Spleen (tissue), 7 donors: ENCODE measurements around the gene EFNA5.

Source experiments
- POLR2A ChIP-seq, 3 donors: fragments of 450-650 bp; IDR thresholded peaks; one replicate each; pipeline ENCODE4 v1.5.1; 2017; ENCODE audit warnings: antibody characterized with exemption in 3 of 3, mild to moderate bottlenecking in 1 of 3
- TF ChIP-seq, protein P1 (sequence below), 11 experiments: fragments of 200-600 bp in 7 of 11; fragments of 450-650 bp in 4 of 11; sonication (generic) in 4 of 11; IDR thresholded peaks in 8 of 11; conservative IDR thresholded peaks in 3 of 11; 1 replicate in 7 of 11; 2 replicates in 4 of 11; pipeline versions ENCODE4 v1.4.0 to v1.8.0; 2016 to 2021; ENCODE audit warnings: antibody characterized with exemption in 11 of 11, inconsistent platforms in 4 of 11, mild to moderate bottlenecking in 1 of 11
- donor health status: DM: no; HTN: no; CAD: no; lungs with moderate emphysema.
- donor health status: DM: no; HTN: no; CAD: no.
- donor health status: DM: no; HTN: no; CAD: no.

DNA sequence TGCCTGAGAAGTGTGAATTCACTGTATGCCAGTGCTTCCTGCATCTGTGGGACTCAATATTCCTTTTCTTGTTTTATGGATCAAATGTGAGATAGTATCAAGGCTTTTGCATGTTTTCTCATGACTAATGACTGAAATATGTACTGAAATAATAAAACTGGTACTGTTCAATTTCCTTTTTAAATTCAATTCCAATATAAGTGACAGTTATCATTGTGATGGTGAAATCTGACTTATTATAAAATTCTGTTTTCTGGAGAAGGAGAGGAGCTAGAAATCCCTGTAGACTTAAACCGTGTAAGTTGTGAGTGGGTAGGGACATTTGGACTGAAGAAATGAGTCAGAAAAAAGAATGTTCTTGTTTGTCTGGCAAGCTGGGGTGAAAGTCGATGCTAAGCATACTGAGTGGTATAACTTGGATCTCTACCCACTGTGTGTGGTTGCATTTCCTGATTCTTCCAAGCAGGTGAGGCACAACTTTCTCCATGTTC is 245.2 kb downstream of the EFNA5 start:
- TF ChIP-seq, protein P1, sequence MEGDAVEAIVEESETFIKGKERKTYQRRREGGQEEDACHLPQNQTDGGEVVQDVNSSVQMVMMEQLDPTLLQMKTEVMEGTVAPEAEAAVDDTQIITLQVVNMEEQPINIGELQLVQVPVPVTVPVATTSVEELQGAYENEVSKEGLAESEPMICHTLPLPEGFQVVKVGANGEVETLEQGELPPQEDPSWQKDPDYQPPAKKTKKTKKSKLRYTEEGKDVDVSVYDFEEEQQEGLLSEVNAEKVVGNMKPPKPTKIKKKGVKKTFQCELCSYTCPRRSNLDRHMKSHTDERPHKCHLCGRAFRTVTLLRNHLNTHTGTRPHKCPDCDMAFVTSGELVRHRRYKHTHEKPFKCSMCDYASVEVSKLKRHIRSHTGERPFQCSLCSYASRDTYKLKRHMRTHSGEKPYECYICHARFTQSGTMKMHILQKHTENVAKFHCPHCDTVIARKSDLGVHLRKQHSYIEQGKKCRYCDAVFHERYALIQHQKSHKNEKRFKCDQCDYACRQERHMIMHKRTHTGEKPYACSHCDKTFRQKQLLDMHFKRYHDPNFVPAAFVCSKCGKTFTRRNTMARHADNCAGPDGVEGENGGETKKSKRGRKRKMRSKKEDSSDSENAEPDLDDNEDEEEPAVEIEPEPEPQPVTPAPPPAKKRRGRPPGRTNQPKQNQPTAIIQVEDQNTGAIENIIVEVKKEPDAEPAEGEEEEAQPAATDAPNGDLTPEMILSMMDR (IDR thresholded peaks at IDR 0.05 in 8 of 11, conservative IDR thresholded peaks at IDR 0.05 in 3 of 11), result no peak
- TF ChIP-seq POLR2A (IDR thresholded peaks at IDR 0.05), result no peak
